ENCODE results near the gene POU3F4.

Gene POU3F4

GRCh38 chrX:83508006-83508405, at the start of gene POU3F4:
Gene POU3F4 (plus strand): TSS chrX:83508290. CDS start chrX:83508325, 35 bp downstream.
- DNase-seq, result no peak

GRCh38 chrX:83469551-83469950, 38.5 kb upstream of the POU3F4 start:
- DNase-seq, result no peak

DNA sequence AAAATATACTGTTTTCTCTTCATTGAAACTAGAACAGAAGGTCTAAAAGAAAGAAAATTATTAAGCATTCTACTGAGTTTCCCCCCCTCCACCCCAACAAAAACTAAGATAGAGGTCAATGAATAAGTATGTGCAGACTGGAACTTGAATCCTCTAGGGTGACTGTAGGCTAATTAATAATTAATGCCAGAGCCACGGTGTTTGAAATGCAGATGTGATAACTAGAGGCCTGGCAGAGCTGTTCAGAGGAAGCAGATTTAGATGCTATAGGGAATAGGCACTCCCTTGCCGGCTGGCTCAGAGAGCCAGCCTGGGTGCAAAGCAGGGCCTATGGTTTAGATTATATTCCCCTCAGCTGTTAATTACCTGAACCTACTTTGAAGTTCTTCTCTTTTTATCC, 12.2 kb upstream of the POU3F4 start:
- DNase-seq, result no peak

GRCh38 chrX:83501003-83501402, 7.1 kb upstream of the POU3F4 start:
- DNase-seq, result no peak

GRCh38 chrX:83501530-83501929, 6.6 kb upstream of the POU3F4 start:
- DNase-seq, result no peak

GRCh38 chrX:83504721-83505479, 3.2 kb upstream of the POU3F4 start:
- DNase-seq, result no peak

DNA sequence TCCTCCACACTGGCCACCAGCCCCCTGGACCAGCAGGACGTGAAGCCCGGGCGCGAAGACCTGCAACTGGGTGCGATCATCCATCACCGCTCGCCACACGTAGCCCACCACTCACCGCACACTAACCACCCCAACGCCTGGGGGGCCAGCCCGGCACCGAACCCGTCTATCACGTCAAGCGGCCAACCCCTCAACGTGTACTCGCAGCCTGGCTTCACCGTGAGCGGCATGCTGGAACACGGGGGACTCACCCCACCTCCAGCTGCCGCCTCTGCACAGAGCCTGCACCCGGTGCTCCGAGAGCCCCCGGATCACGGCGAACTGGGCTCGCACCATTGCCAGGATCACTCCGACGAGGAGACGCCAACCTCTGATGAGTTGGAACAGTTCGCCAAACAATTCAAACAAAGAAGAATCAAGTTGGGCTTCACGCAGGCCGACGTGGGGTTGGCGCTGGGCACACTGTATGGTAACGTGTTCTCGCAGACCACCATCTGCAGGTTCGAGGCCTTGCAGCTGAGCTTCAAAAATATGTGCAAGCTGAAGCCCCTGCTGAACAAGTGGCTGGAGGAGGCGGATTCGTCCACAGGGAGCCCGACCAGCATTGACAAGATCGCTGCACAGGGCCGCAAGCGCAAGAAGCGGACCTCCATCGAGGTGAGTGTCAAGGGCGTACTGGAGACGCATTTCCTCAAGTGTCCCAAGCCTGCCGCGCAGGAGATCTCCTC, 600 bp downstream of the POU3F4 start:
- no peak for DNase-seq

DNA sequence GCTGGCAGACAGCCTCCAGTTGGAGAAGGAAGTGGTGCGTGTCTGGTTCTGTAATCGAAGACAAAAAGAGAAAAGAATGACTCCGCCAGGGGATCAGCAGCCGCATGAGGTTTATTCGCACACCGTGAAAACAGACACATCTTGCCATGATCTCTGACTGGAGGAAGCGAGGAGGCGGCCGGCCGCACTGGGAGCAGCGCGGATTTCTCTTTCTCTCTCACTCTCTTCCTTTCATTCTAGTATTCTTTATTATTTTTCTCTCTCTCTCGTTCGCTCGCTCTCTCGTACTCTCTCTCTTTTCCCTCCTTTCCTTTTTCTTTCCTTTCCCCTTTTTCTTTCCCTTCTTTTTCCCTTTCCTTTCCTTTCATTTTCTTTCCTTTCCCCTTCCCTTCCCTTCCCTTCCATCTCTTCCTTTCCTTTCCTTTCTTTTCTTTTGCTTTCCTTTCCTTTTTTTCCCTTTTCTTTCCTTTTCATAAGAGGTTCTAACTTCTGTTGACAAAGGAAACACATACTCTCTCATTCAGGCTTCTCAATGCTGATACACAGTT, 1.2 kb downstream of the POU3F4 start:
- no peak for DNase-seq

DNA sequence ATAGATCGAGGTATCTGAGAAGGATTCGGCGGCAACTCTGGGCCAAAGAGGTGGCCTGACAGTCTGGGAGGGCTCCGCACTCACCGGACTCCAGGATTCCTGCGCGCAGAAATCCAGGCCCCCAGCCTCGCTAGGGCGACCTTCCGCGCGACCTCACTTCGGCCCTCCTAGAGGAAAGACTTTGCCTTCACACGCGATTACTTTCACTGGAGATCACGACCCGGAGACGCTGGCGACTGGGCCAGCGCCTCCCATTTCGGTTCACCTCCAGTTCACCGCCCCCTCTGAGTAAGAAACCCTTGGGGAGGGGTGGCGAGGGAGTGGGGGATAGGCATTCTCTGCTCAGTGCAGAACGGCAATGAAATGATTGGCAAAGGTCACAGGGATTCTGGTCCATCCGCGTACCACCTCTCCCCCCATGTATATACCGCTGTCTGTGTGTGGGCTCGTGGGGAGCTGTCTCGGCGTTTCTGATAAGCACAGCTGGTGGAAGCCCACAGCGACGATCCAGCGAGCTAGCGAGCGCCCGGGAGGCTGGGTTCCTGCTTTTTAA, 2.5 kb downstream of the POU3F4 start:
- DNase-seq, result no peak

DNA sequence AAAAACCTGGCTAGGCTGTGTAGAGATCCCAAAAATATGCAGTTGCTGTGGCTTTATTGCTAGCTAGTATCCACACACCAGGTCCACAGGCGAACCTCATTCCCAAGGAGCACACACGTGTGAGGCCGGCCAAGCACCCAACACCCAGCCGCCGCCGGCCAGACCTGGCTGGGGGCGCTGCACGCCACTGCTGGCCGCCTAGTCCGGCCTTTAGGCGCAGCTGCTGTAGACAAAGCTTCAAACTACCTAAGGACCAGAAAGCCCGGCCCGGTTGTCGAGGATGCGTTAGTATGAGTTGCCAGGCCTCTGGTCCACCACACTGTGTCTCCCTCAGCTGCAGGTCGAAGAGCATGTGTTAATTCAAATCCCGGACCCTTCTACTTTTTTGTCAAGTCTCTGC, 3.1 kb downstream of the POU3F4 start:
- no peak for DNase-seq

DNA sequence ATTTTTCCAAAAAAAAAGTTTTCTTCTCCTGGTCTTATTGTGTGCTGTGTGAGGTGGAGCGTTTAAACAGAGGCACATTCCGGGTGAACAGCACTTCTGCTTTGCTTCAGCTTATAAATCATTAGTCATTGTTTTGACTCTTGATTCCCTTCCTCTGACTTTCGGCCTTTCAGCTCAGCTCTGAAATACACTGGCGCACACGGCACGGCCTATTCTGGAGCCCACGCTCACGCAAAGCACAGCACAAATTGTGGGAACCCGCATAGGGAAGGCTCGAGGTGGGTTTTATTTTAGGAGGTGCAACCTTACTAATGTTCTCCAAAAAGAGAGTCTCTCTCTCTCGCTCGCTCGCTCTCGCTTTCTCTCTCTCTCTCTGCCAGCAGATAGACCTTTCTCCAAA, 4.0 kb downstream of the POU3F4 start:
- no peak for DNase-seq

- DNase-seq, result no peak
These were observed 8.5 kb downstream of the POU3F4 start for GRCh38 chrX:83516597-83516996.

GRCh38 chrX:83521905-83522304, 13.8 kb downstream of the POU3F4 start:
- DNase-seq, result no peak

DNA sequence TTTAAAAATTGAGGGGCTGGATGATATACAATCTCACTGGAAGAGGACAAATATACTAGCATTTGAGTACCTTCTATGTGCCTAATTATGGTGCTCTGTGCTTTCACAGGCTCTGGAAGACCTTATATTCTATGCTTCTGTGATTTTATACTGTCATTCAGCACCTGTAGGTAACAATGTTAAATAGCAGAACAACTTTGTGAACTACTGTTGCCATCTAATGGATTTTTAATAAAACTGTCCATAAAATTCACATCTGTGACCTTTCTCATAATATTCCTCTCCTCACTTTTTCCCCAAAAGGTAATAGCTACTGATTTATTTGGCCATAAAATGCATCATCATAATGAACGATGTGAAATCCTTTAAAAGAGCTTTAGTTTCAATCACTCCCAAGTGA, 21.9 kb downstream of the POU3F4 start:
- DNase-seq, result no peak

- no peak for DNase-seq
These were observed 27.5 kb downstream of the POU3F4 start for GRCh38 chrX:83535417-83536196.

All from NCI-H1694 treated with DMSO at 0.1 percent for 48 hours (cell line).